Activated T-helper 1 cell treated with anti-CD3 and anti-CD28 coated beads, Interleukin-12 subunit alpha, Interleukin-12 subunit beta, Interleukin-2, Interleukin-4 antibody, amounts not matched to agents 30 ng/mL and 10 ng/mL and 1 ng/mL, durations not matched to agents 14 hours and 24 hours and 36 hours (primary cell): Measurements from ENCODE around the gene NOL3. TPM values are rescaled to one million over a fixed set of nuclear protein-coding genes. Genes with fewer than 3 reads are reported as not detected.

Experiments
- DNase-seq: peaks from one replicate; pipeline ENCODE4 v3.0.0; 2021; ENCODE audit warnings: low spot score
- H3K27ac Mint-ChIP-seq: one replicate; pipeline ENCODE4 v1.8.0; 2021; ENCODE audit warnings: mild to moderate bottlenecking, mixed read lengths
- H3K27me3 Mint-ChIP-seq: one replicate; pipeline ENCODE4 v1.8.0; 2022; ENCODE audit warnings: mild to moderate bottlenecking, moderate library complexity, mixed read lengths; ENCODE audit not compliant: insufficient read depth
- H3K36me3 Mint-ChIP-seq: one replicate; pipeline ENCODE4 v1.8.0; 2021; ENCODE audit warnings: low read depth, mixed read lengths
- H3K4me1 Mint-ChIP-seq: one replicate; pipeline ENCODE4 v1.8.0; 2021; ENCODE audit warnings: low read depth, mixed read lengths
- H3K4me3 Mint-ChIP-seq: one replicate; pipeline ENCODE4 v1.8.0; 2021; ENCODE audit warnings: mild to moderate bottlenecking, moderate library complexity, mixed read lengths
- H3K9me3 Mint-ChIP-seq: one replicate; pipeline ENCODE4 v1.8.0; 2021; ENCODE audit warnings: mixed read lengths
- intact Hi-C: fragments of 100-400 bp; cut with micrococcal nuclease; formaldehyde crosslinking; loops from one replicate; pipeline ENCODE4 v1.15.1; 2024
- total RNA-seq: library from RNA; stranded (reverse); gene quantifications from 2 replicates; pipeline ENCODE4 v1.2.3, GENCODE V29; 2022

The NOL3 gene
- total RNA-seq, 1 donor from 2014 or later = 22.9 TPM

GRCh38 chr16:67157892-67158635, 12.3 kb upstream of the NOL3 start:
- H3K36me3 Mint-ChIP-seq = peaks cover 6% of the 10 kb centered on the region
- peak overlapping the region; percentile 91 for H3K4me3 Mint-ChIP-seq
- intact Hi-C loops = loop anchor here (2.0 to 5.0 kb wide), 2 partner anchors 155 to 281 kb away; no protein-coding TSS in a partner anchor
- no peak for DNase-seq
- peaks cover 56% of the 10 kb centered on the region for H3K4me1 Mint-ChIP-seq
- H3K9me3 Mint-ChIP-seq = no peaks in the 10 kb centered on the region
- H3K27me3 Mint-ChIP-seq = peaks cover 2% of the 10 kb centered on the region
- H3K27ac Mint-ChIP-seq = peak overlapping the region; percentile 92

DNA sequence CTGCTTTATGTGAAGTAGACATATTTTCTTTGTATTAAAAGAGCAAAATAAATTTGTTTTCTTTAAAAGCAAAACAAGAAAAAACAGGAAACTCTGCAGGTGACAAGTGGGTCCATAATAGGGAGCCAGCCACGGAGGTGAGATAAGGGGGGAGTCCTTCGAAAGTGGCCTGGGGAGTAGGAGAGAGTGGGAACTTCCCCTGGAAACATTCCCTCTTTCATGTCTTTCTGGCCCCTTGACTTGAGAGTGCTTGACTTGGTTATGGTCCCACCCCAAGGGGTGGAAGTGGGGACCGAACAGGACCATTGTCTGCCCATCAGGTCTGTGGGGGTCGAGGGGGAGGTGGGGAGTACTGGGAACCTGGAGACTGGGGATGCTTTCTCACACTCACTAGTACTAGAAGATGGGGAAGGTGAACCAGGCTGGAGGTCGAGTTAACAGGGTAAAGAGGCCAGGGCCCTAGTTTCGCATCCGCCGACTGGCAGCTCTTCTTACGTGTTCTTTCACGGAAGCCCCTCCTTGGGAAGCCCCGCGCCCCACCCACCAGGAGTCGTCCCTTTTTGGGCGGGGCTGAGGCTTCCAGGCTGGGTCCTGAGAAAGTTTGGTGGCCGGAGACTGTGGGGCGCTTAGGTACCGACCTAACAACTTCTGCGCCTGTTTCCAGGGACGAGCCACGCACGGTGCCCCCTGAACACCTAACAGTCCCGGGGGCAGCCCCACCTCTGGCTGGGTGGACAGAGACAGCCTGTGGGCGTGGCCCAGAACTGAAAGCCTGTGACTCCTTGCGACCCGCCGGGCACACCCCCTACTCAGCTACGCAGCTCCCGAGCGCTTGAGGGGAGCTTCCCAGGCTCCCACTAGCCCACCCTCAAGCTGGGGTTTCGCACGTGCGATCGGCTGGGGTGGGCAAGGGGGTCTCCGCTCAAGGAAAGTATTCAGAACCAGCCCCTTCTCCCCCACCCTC, 11.4 kb upstream of the NOL3 start:
- Mint-ChIP-seq H3K9me3 (no peaks in the 10 kb centered on the region), H3K27me3 (peaks cover 2% of the 10 kb centered on the region), H3K4me1 (peaks cover 48% of the 10 kb centered on the region), H3K27ac (peak overlapping the region; percentile 92), H3K4me3 (peak overlapping the region; percentile 91), H3K36me3 (peaks cover 5% of the 10 kb centered on the region)
- DNase-seq = peak; percentile 90
- intact Hi-C loops = loop anchor here (1.0 to 5.0 kb wide), 10 partner anchors 8 to 282 kb away; partner anchors contain the start of genes FHOD1, MATCAP1, NOL3 and PHAF1

GRCh38 chr16:67161595-67162058, 8.7 kb upstream of the NOL3 start:
- intact Hi-C loops = loop anchor here (2.0 kb wide), 1 partner anchor 65 kb away; the partner anchor contains the start of gene TMEM208
- peaks cover 15% of the 10 kb centered on the region for H3K27me3 Mint-ChIP-seq
- H3K4me3 Mint-ChIP-seq = peak overlapping the region; percentile 70
- H3K4me1 Mint-ChIP-seq = peaks cover 40% of the 10 kb centered on the region
- no peaks in the 10 kb centered on the region for H3K9me3 Mint-ChIP-seq
- no peak for DNase-seq
- peak overlapping the region; percentile 23 for H3K27ac Mint-ChIP-seq
- peaks cover 7% of the 10 kb centered on the region for H3K36me3 Mint-ChIP-seq

DNA sequence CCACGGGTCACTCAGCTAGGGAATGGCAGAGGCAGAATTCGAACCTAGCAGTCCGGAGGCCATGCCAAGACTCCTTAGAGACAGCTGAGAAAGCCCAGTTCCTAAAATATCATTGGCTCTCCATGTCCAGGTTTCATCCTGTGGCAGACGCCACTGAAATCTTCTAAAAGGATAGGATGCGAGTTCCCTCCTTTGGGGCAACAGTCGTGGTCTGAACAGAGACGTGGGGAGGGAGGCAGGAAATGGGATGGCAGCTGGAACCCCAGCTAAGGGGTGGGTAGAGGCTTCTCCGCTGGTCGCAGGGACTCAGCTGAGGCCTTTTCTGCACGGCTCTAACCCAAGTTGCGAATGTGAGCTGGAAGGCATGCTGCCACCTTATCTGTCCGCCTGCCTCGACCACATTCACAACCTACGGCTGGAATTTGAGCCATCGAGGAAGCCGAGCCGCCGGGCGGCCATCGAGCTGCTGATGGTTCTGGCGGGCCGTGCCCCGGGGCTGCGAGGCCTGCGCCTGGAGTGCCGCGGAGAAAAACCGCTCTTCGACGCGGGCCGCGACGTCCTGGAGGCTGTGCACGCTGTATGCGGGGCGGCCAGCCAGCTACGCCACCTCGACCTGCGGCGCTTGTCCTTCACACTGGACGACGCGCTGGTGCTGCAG, 7.7 kb upstream of the NOL3 start:
- Mint-ChIP-seq H3K36me3 (peaks cover 5% of the 10 kb centered on the region), H3K27me3 (peaks cover 16% of the 10 kb centered on the region), H3K9me3 (no peaks in the 10 kb centered on the region), H3K4me1 (peaks cover 36% of the 10 kb centered on the region), H3K4me3 (peak overlapping the region; percentile 74), H3K27ac (peak overlapping the region; percentile 80)
- intact Hi-C loops = no loop called here
- DNase-seq = no peak

DNA sequence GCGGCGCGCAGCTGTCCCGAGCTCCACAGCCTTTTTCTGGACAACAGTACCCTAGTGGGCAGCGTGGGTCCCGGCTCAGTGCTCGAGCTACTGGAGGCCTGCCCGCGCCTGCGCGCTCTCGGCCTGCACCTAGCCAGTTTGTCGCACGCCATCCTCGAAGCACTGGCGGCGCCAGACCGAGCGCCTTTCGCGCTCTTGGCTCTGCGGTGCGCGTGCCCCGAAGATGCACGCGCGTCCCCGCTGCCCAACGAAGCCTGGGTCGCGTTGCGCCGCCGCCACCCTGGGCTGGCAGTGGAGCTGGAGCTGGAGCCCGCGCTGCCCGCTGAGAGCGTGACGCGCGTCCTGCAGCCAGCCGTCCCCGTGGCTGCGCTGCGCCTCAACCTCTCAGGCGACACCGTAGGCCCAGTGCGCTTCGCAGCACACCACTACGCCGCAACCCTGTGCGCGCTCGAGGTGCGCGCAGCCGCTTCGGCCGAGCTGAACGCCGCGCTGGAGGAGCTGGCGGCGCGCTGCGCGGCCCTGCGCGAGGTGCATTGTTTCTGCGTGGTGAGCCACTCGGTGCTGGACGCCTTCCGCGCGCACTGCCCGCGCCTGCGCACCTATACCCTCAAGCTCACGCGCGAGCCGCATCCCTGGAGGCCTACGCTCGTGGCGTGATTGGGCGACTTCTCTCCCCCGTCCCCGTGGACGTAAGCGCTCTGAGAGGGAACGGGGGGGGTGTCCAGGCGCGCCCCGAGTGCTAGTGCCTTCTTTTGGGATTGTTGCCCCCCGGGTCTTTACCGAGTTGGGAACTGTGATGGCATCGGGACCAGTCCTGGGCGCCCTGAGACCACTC, 7.0 kb upstream of the NOL3 start:
- H3K36me3 Mint-ChIP-seq = peaks cover 7% of the 10 kb centered on the region
- intact Hi-C loops = no loop called here
- H3K4me1 Mint-ChIP-seq = peaks cover 33% of the 10 kb centered on the region

DNA sequence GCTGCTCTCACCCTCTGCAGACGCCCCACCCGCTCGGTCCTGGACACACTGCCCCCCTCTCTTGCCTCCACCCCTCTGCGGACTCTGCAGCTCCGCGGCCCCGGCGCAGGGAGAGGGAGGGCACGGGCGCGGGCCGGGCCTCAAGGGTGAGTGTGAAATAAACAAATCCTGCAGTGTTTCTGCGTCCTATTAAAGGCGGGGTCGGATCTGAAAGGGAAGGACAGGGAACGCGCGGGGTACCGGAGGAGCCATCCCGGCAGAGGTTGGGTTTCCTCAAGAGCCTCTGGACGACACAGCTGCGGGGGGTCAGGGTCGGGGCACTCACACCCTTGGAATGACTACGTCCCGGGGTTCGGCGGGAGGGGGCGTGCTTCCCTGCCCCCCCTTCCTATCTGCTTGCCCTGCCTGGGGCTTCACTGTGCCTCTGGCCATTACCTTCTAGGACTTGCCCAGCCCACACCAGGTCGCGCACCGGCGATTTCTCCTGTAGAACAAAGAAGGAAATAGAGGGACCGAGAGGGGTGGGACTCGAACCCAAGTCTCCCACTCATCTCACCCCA, 6.3 kb upstream of the NOL3 start:
- Mint-ChIP-seq H3K27ac (peak overlapping the region; percentile 52), H3K4me3 (peak overlapping the region; percentile 66), H3K27me3 (peaks cover 16% of the 10 kb centered on the region), H3K36me3 (peaks cover 8% of the 10 kb centered on the region), H3K9me3 (no peaks in the 10 kb centered on the region), H3K4me1 (peaks cover 34% of the 10 kb centered on the region)
- intact Hi-C loops = no loop called here
- DNase-seq = no peak

More for the DNA sequence above, 7.0 kb upstream of the NOL3 start:
- DNase-seq = peak; percentile 70
- H3K9me3 Mint-ChIP-seq = no peaks in the 10 kb centered on the region
- H3K4me3 Mint-ChIP-seq = peak overlapping the region; percentile 66
- peaks cover 16% of the 10 kb centered on the region for H3K27me3 Mint-ChIP-seq
- peak overlapping the region; percentile 52 for H3K27ac Mint-ChIP-seq

DNA sequence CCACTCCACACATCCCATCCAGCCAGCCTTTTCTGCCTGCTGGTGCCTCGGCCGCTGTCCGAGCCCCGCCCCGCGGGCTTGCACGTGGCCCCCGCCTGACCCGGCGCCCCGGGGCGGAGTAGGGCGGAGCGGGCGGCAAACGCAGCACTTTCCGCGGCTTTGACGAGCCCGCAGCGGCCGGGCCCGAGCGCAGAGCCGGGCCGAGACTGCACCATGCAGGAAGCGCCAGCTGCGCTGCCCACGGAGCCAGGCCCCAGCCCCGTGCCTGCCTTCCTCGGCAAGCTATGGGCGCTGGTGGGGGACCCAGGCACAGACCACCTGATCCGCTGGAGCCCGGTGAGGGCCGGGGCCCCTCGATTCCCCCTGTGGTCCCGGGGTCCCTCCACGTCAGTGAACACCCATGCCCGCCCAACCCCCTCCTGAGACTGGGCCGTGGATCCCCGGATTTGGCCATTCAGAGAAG, 5.7 kb upstream of the NOL3 start, which contains the start of gene HSF4:
HSF4 (plus strand) TSS at position 147 of the 463 bp plus-strand sequence; CDS start at position 214, 67 bp downstream.
- Mint-ChIP-seq H3K36me3 (peaks cover 8% of the 10 kb centered on the region), H3K27ac (peak within 1 kb of the TSS; percentile 52), H3K4me3 (peak within 1 kb of the TSS; percentile 66), H3K4me1 (peaks cover 36% of the 10 kb centered on the region), H3K27me3 (peaks cover 16% of the 10 kb centered on the region), H3K9me3 (no peaks in the 10 kb centered on the region)
- intact Hi-C loops = no loop called here
- no peak for DNase-seq

GRCh38 chr16:67165121-67166078, 4.9 kb upstream of the NOL3 start:
- peak overlapping the region; percentile 47 for H3K27ac Mint-ChIP-seq
- H3K36me3 Mint-ChIP-seq = peaks cover 8% of the 10 kb centered on the region
- peaks cover 40% of the 10 kb centered on the region for H3K4me1 Mint-ChIP-seq
- no peak for DNase-seq
- peaks cover 16% of the 10 kb centered on the region for H3K27me3 Mint-ChIP-seq
- intact Hi-C loops = no loop called here
- H3K9me3 Mint-ChIP-seq = no peaks in the 10 kb centered on the region
- peak overlapping the region; percentile 65 for H3K4me3 Mint-ChIP-seq

- peaks cover 14% of the 10 kb centered on the region for H3K27me3 Mint-ChIP-seq
- intact Hi-C loops = no loop called here
- no peaks in the 10 kb centered on the region for H3K9me3 Mint-ChIP-seq
- H3K4me1 Mint-ChIP-seq = peaks cover 38% of the 10 kb centered on the region
- peaks cover 5% of the 10 kb centered on the region for H3K36me3 Mint-ChIP-seq
- H3K27ac Mint-ChIP-seq = no peak overlapping the region
- H3K4me3 Mint-ChIP-seq = peak overlapping the region; percentile 60
- DNase-seq = no peak
These were observed 4.2 kb upstream of the NOL3 start for GRCh38 chr16:67166110-67166547.

GRCh38 chr16:67166598-67167168, 3.7 kb upstream of the NOL3 start:
- no peak for DNase-seq
- no peaks in the 10 kb centered on the region for H3K9me3 Mint-ChIP-seq
- H3K4me3 Mint-ChIP-seq = peak overlapping the region; percentile 60
- H3K36me3 Mint-ChIP-seq = peaks cover 7% of the 10 kb centered on the region
- intact Hi-C loops = no loop called here
- H3K4me1 Mint-ChIP-seq = peaks cover 43% of the 10 kb centered on the region
- H3K27ac Mint-ChIP-seq = peak overlapping the region; percentile 48
- H3K27me3 Mint-ChIP-seq = peaks cover 14% of the 10 kb centered on the region
